Measurements from ENCODE around the gene PICALM. TPM values are rescaled to one million over a fixed set of nuclear protein-coding genes. Genes with fewer than 3 reads are reported as not detected.

PICALM gene
- total and polyA plus RNA-seq, 9 of the 15 experiments (the other 6 are each of a cell fraction or from before 2014, with no cell fraction given): 41.3 to 990 (median 309) TPM

- POLR2A ChIA-PET: interaction anchor here (0.9 to 2.3 kb wide), 4 partner anchors 13 to 37 kb away, joined by 3 to 6 read pairs (median 3); partner anchors contain the start of gene PICALM
- intact Hi-C loops (cut with micrococcal nuclease): no loop called here
- Histone ChIP-seq H2AFZ (ENCODE audit: low read depth, low read length) (no peak overlapping the region; the same call in 1 of the 2 replicates), H3K4me1 (replicated peaks in 1 of 2; ENCODE audit: control insufficient read depth in 2 of 2, insufficient read depth in 2 of 2, low read length in 2 of 2) (peaks cover 6 to 7% of the 10 kb centered on the region in 2 experiments; a peak in 3 of 5 replicates), H3K9ac (ENCODE audit: insufficient read depth in 1 of 2, low read depth in 2 of 2, low read length in 2 of 2) (no peak overlapping the region), H3K4me2 (ENCODE audit: insufficient read depth, low read length) (no peak overlapping the region), H3K27me3 (ENCODE audit: control insufficient read depth in 2 of 2, insufficient read depth in 2 of 2, low read length in 2 of 2) (no peaks in the 10 kb centered on the region), H3K79me2 (ENCODE audit: control insufficient read depth, insufficient read depth, low read length) (no peaks in the 10 kb centered on the region), H3K4me3 (no peak overlapping the region), H3K36me3 (ENCODE audit: control insufficient read depth, insufficient read depth, low read length) (no peaks in the 10 kb centered on the region), H4K20me1 (replicated peaks; ENCODE audit: control insufficient read depth, insufficient read depth, low read length) (no peaks in the 10 kb centered on the region), H3K9me1 (ENCODE audit: control insufficient read depth, insufficient read depth, low read length) (no peaks in the 10 kb centered on the region), H3K27ac (ENCODE audit: extremely low read depth, low read depth, low read length) (no peak overlapping the region), H3K9me3 (replicated peaks; ENCODE audit: control insufficient read depth, insufficient read depth, low read depth, low read length) (no peaks in the 10 kb centered on the region)
- CTCF ChIA-PET (ENCODE audit: low intra/inter-chr PET ratio): no interaction called here
- in situ Hi-C loops (cut with MboI): no loop called here
- TF ChIP-seq SRSF3 (IDR thresholded peaks at IDR 0.05; ENCODE audit: insufficient read depth, low read length): no peak
- TF ChIP-seq ASH1L (IDR thresholded peaks at IDR 0.05; ENCODE audit: borderline replicate concordance, low read depth, partially characterized antibody): peak; percentile 25
- peak; percentile 89 for TF ChIP-seq ZNF512 (tag; IDR thresholded peaks at IDR 0.05)
- TF ChIP-seq ZC3H11A (IDR thresholded peaks at IDR 0.05; ENCODE audit: low read depth, low read length): no peak
- no TSS peak for BruUV-seq (replicated peaks)
- DNase-seq (ENCODE audit: extremely low read depth in 1 of 4, low spot score in 3 of 4) (no peak), FAIRE-seq (no peak), ATAC-seq (no peak)
- WGBS (ENCODE audit: insufficient coverage, low coverage, missing lambda C conversion rate): 0% methylated on average over 1 of the region's 1 CpG
Measured at GRCh38 chr11:86091086-86091485, 22.2 kb upstream of the PICALM start.

All from K562 (cell line).